Astrocyte (in vitro differentiated cells and primary cell): Measurements from ENCODE around the gene ACVRL1. TPM values are rescaled to one million over a fixed set of nuclear protein-coding genes. Genes with fewer than 3 reads are reported as not detected.
"Not testable (repeated sequence)": the region's sequence is repeated elsewhere in the genome, so short reads cannot be mapped to it uniquely, and the experiment has no call there.

Experiments used
- DNase-seq: peaks from one replicate; pipeline ENCODE4 v3.0.0-alpha.2; 2010; ENCODE audit warnings: low read depth
- FAIRE-seq: peaks from 2 replicates; lab custom pipeline; 2011; peaks lifted over from hg19 to GRCh38; lab: Jason Lieb, UNC
- H2AFZ ChIP-seq: 2 replicates; pipeline ENCODE4 v1.6.0; 2012; ENCODE audit warnings: low read depth, low read length, inconsistent platforms
- H3K27ac ChIP-seq: 2 replicates; pipeline ENCODE4 v1.5.1; 2011; ENCODE audit warnings: low read depth, low read length, inconsistent platforms
- H3K27me3 ChIP-seq: 2 replicates; pipeline ENCODE4 v1.6.0; 2011; ENCODE audit warnings: low read length, inconsistent platforms; ENCODE audit not compliant: insufficient read depth
- H3K36me3 ChIP-seq: 2 replicates; pipeline ENCODE4 v1.5.1; 2011; ENCODE audit warnings: low read length, inconsistent platforms; ENCODE audit not compliant: insufficient read depth
- H3K4me1 ChIP-seq: 2 replicates; pipeline ENCODE4 v1.5.1; 2011; ENCODE audit warnings: low read length, inconsistent platforms; ENCODE audit not compliant: insufficient read depth
- H3K4me2 ChIP-seq: 2 replicates; pipeline ENCODE4 v1.6.0; 2012; ENCODE audit warnings: low read length, inconsistent platforms
- H3K4me3 ChIP-seq: 2 replicates; pipeline ENCODE4 v1.5.1; 2011; ENCODE audit warnings: low read depth, mild to moderate bottlenecking, low read length, inconsistent platforms; ENCODE audit not compliant: insufficient read depth
- H3K79me2 ChIP-seq: 2 replicates; pipeline ENCODE4 v1.6.0; 2012; ENCODE audit warnings: mild to moderate bottlenecking, low read length, inconsistent platforms; ENCODE audit not compliant: insufficient read depth
- H3K9ac ChIP-seq: 2 replicates; pipeline ENCODE4 v1.6.0; 2012; ENCODE audit warnings: mild to moderate bottlenecking, low read length, inconsistent platforms
- H3K9me3 ChIP-seq: 2 replicates; pipeline ENCODE4 v1.5.1; 2012; ENCODE audit warnings: low read depth, mild to moderate bottlenecking, low read length, inconsistent platforms; ENCODE audit not compliant: insufficient read depth
- H4K20me1 ChIP-seq: 2 replicates; pipeline ENCODE4 v1.6.0; 2012; ENCODE audit warnings: low read length, inconsistent platforms; ENCODE audit not compliant: insufficient read depth
- H3K27ac Mint-ChIP-seq: one replicate; pipeline ENCODE4 v1.8.0; 2021; ENCODE audit warnings: mild to moderate bottlenecking, mixed read lengths; ENCODE audit not compliant: unreplicated experiment
- H3K27me3 Mint-ChIP-seq: one replicate; pipeline ENCODE4 v1.8.0; 2021; ENCODE audit warnings: low read depth, mixed read lengths; ENCODE audit not compliant: unreplicated experiment
- H3K36me3 Mint-ChIP-seq: one replicate; pipeline ENCODE4 v1.8.0; 2021; ENCODE audit warnings: low read depth, mixed read lengths; ENCODE audit not compliant: unreplicated experiment
- H3K4me1 Mint-ChIP-seq: one replicate; pipeline ENCODE4 v1.8.0; 2021; ENCODE audit warnings: low read depth, mixed read lengths; ENCODE audit not compliant: unreplicated experiment
- H3K4me3 Mint-ChIP-seq: one replicate; pipeline ENCODE4 v1.8.0; 2021; ENCODE audit warnings: mild to moderate bottlenecking, moderate library complexity, mixed read lengths; ENCODE audit not compliant: unreplicated experiment
- H3K9me3 Mint-ChIP-seq: one replicate; pipeline ENCODE4 v1.8.0; 2021; ENCODE audit warnings: mild to moderate bottlenecking, mixed read lengths; ENCODE audit not compliant: unreplicated experiment
- CTCF ChIP-seq: IDR thresholded peaks from 2 replicates; pipeline ENCODE4 v1.5.1; 2011; ENCODE audit warnings: low read depth, mild to moderate bottlenecking, inconsistent platforms, low read length, moderate library complexity; ENCODE audit not compliant: insufficient read depth
- EZH2 ChIP-seq: IDR thresholded peaks from 2 replicates; pipeline ENCODE4 v1.6.1; 2012; ENCODE audit warnings: mild to moderate bottlenecking, low read length, inconsistent platforms; ENCODE audit not compliant: insufficient read depth
- total RNA-seq: library from RNA; stranded (reverse); gene quantifications from 2 replicates; pipeline ENCODE4 v1.2.1, GENCODE V29; 2021

Gene ACVRL1
- total RNA-seq, 1 donor from 2014 or later = 0.95 TPM

GRCh38 chr12:51883295-51883694, 24.0 kb upstream of the ACVRL1 start:
- H3K36me3 ChIP-seq = no peaks in the 10 kb centered on the region
- Mint-ChIP-seq H3K36me3 (no peaks in the 10 kb centered on the region), H3K4me3 (no peak overlapping the region), H3K4me1 (peaks cover 4% of the 10 kb centered on the region), H3K27me3 (peaks cover 3% of the 10 kb centered on the region), H3K27ac (no peak overlapping the region), H3K9me3 (peaks cover 5% of the 10 kb centered on the region)
- no peak for FAIRE-seq
- H3K4me2 ChIP-seq = no peak overlapping the region
- no peaks in the 10 kb centered on the region for H3K79me2 ChIP-seq
- no peak overlapping the region for H2AFZ ChIP-seq
- H3K27me3 ChIP-seq = no peaks in the 10 kb centered on the region
- DNase-seq = no peak
- H3K9me3 ChIP-seq = peaks cover 5% of the 10 kb centered on the region
- H3K27ac ChIP-seq = no peak overlapping the region
- no peak for TF ChIP-seq CTCF
- no peak for TF ChIP-seq EZH2
- no peak overlapping the region for H3K9ac ChIP-seq
- H3K4me1 ChIP-seq = peaks cover 13% of the 10 kb centered on the region
- no peak overlapping the region for H3K4me3 ChIP-seq
- H4K20me1 ChIP-seq = no peaks in the 10 kb centered on the region

- no peak overlapping the region for H3K9ac ChIP-seq
- DNase-seq (no peak), FAIRE-seq (no peak)
- Mint-ChIP-seq H3K4me1 (peaks cover 4% of the 10 kb centered on the region), H3K4me3 (no peak overlapping the region), H3K36me3 (no peaks in the 10 kb centered on the region), H3K9me3 (peaks cover 5% of the 10 kb centered on the region), H3K27ac (no peak overlapping the region), H3K27me3 (peaks cover 9% of the 10 kb centered on the region)
- no peak overlapping the region for H2AFZ ChIP-seq
- H3K79me2 ChIP-seq = no peaks in the 10 kb centered on the region
- H3K9me3 ChIP-seq = peaks cover 5% of the 10 kb centered on the region
- H3K27me3 ChIP-seq = no peaks in the 10 kb centered on the region
- no peak overlapping the region for H3K4me2 ChIP-seq
- no peak overlapping the region for H3K27ac ChIP-seq
- H4K20me1 ChIP-seq = no peaks in the 10 kb centered on the region
- no peak for TF ChIP-seq EZH2
- TF ChIP-seq CTCF = no peak
- no peaks in the 10 kb centered on the region for H3K36me3 ChIP-seq
- peaks cover 13% of the 10 kb centered on the region for H3K4me1 ChIP-seq
- no peak overlapping the region for H3K4me3 ChIP-seq
These were observed 23.2 kb upstream of the ACVRL1 start for GRCh38 chr12:51883998-51884675.

GRCh38 chr12:51884676-51885229, 22.6 kb upstream of the ACVRL1 start:
- Histone ChIP-seq H4K20me1 (no peaks in the 10 kb centered on the region), H3K27me3 (no peaks in the 10 kb centered on the region), H3K4me1 (peaks cover 13% of the 10 kb centered on the region), H3K36me3 (no peaks in the 10 kb centered on the region), H3K4me3 (no peak overlapping the region), H2AFZ (no peak overlapping the region), H3K27ac (no peak overlapping the region), H3K9ac (no peak overlapping the region), H3K9me3 (peaks cover 5% of the 10 kb centered on the region), H3K4me2 (no peak overlapping the region), H3K79me2 (no peaks in the 10 kb centered on the region)
- no peaks in the 10 kb centered on the region for H3K36me3 Mint-ChIP-seq
- H3K9me3 Mint-ChIP-seq = peaks cover 5% of the 10 kb centered on the region
- H3K4me3 Mint-ChIP-seq = no peak overlapping the region
- TF ChIP-seq EZH2 = no peak
- peaks cover 4% of the 10 kb centered on the region for H3K4me1 Mint-ChIP-seq
- no peak overlapping the region for H3K27ac Mint-ChIP-seq
- DNase-seq (no peak), FAIRE-seq (no peak)
- H3K27me3 Mint-ChIP-seq = peaks cover 13% of the 10 kb centered on the region

- H3K27ac ChIP-seq = peak overlapping the region; percentile 4
- H3K4me2 ChIP-seq = peak overlapping the region; percentile 68
- not testable (repeated sequence) for H3K4me1 Mint-ChIP-seq, H3K79me2 ChIP-seq, H3K36me3 ChIP-seq, FAIRE-seq, H3K4me3 Mint-ChIP-seq, H4K20me1 ChIP-seq, H3K27ac Mint-ChIP-seq, H3K36me3 Mint-ChIP-seq, H3K27me3 ChIP-seq, H3K9me3 ChIP-seq, H3K9me3 Mint-ChIP-seq, H3K4me3 ChIP-seq, H3K9ac ChIP-seq, DNase-seq
- H3K27me3 Mint-ChIP-seq = peaks cover 13% of the 10 kb centered on the region
- H3K4me1 ChIP-seq = peaks cover 13% of the 10 kb centered on the region
- peak overlapping the region; percentile 2 for H2AFZ ChIP-seq
These were observed 21.8 kb upstream of the ACVRL1 start for GRCh38 chr12:51885294-51886020.
